ENCODE measurements around the gene FRMD4B. TPM values are rescaled to one million over a fixed set of nuclear protein-coding genes. Genes with fewer than 3 reads are reported as not detected.

FRMD4B gene
- total and polyA plus RNA-seq, 2 experiments from 2014 or later, result not detected

DNA sequence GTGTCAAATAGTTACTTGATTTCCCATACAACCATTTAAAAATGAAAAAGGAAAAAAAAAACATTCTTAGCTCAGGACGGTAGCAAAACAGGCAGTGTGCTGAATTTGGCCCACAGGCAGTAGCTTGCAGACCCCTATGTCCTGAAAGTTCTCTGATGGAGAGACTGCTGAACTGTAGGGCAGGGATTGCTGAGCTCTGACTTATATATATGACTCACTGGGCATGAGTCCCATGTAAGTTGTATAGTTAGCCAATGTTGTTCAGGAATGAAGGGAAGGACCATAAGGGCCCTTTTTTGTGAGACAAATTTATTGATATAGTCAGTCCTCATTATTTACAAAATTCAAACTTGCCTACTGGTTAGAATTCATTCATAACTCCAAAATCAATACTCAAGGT lies 36.9 kb upstream of the FRMD4B start:
- TF ChIP-seq EZH2phosphoT487 (IDR thresholded peaks at IDR 0.05; ENCODE audit: insufficient read depth, low read depth) (no peak), EZH2 (IDR thresholded peaks at IDR 0.05; ENCODE audit: insufficient read depth, poor library complexity, severe bottlenecking) (no peak)
- 69 to 80% methylated on average over 1 of the region's 1 CpG for WGBS, 2 experiments (ENCODE audit: low coverage in 1 of 2, low lambda C conversion rate in 2 of 2, missing lambda C conversion rate in 2 of 2)
- Histone ChIP-seq H4K20me1 (ENCODE audit: insufficient read depth) (no peaks in the 10 kb centered on the region), H3F3A (ENCODE audit: insufficient read depth) (no peaks in the 10 kb centered on the region), H3K4me1 (ENCODE audit: insufficient read depth) (peaks cover 10% of the 10 kb centered on the region; the same call in 1 of the 2 replicates), H3K27ac (no peak overlapping the region), H3K9me3 (ENCODE audit: low read depth) (no peaks in the 10 kb centered on the region), H3K9ac (no peak overlapping the region), H3K36me3 (ENCODE audit: low read depth) (no peaks in the 10 kb centered on the region), H3K9me2 (ENCODE audit: insufficient read depth) (no peaks in the 10 kb centered on the region), H2AFZ (no peak overlapping the region), H3K79me2 (ENCODE audit: insufficient read depth) (no peaks in the 10 kb centered on the region), H3K27me3 (replicated peaks; ENCODE audit: insufficient read depth) (no peaks in the 10 kb centered on the region), H3K4me2 (ENCODE audit: unreplicated experiment) (no peak overlapping the region), H3K4me3 (no peak overlapping the region)
- in situ Hi-C loops (cut with MboI), result loop anchor here (10.0 kb wide), 2 partner anchors 108 to 258 kb away; no protein-coding TSS in a partner anchor
- DNase-seq, result peak; percentile 77

DNA sequence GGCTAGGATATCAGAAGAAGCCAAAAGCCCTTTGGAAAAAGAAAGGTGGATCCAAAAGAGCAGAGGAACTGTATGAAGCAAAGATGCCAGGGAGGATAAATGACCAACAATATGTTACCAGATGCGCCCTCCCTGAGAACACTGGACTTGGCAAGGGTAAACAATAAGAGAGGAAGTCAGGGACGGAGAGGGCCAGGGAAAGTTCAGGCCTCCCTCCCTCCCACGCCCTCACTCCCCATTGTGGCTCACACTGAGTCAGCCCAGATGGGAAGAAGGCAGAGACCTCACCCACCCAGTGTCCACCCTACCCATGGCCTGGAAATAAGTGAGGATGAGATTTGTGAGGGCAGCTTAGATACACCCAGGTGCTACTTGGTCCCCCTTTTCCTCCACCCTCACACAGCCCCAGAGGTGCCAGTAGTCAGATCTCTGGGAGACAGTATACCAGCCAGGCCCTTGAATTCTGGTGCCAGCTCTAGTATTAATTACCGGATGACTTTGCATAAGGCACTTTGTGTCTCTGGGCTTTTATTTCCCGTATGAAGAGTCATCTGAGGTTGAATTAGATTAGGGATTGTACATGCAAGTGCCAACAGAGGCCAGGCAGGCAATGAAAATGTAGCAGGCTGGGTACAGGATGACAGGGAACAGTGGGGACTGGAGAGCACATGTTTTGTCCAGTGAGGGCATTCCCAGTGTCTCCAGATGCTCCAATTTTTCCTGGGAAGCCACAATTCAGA lies 35.1 kb upstream of the FRMD4B start:
- Histone ChIP-seq H3K4me2 (ENCODE audit: unreplicated experiment) (no peak overlapping the region), H3K9me3 (ENCODE audit: low read depth) (no peaks in the 10 kb centered on the region), H3K9me2 (ENCODE audit: insufficient read depth) (no peaks in the 10 kb centered on the region), H3K27me3 (replicated peaks; ENCODE audit: insufficient read depth) (no peaks in the 10 kb centered on the region), H3K4me1 (ENCODE audit: insufficient read depth) (peaks cover 10% of the 10 kb centered on the region; the same call in 1 of the 2 replicates), H3K79me2 (ENCODE audit: insufficient read depth) (no peaks in the 10 kb centered on the region), H4K20me1 (ENCODE audit: insufficient read depth) (no peaks in the 10 kb centered on the region), H3K36me3 (ENCODE audit: low read depth) (no peaks in the 10 kb centered on the region), H3K4me3 (no peak overlapping the region), H2AFZ (no peak overlapping the region), H3F3A (ENCODE audit: insufficient read depth) (no peaks in the 10 kb centered on the region), H3K27ac (no peak overlapping the region), H3K9ac (no peak overlapping the region)
- in situ Hi-C loops (cut with MboI), result loop anchor here (10.0 kb wide), 2 partner anchors 106 to 256 kb away; no protein-coding TSS in a partner anchor
- DNase-seq, result peak; percentile 28
- TF ChIP-seq EZH2 (IDR thresholded peaks at IDR 0.05; ENCODE audit: insufficient read depth, poor library complexity, severe bottlenecking) (no peak), EZH2phosphoT487 (IDR thresholded peaks at IDR 0.05; ENCODE audit: insufficient read depth, low read depth) (no peak)
- 50 to 77% methylated on average over 3 to 5 of the region's 5 CpGs for WGBS, 2 experiments (ENCODE audit: low coverage in 1 of 2, low lambda C conversion rate in 2 of 2, missing lambda C conversion rate in 2 of 2)

- no peaks in the 10 kb centered on the region for H3K36me3 ChIP-seq (ENCODE audit: low read depth)
- in situ Hi-C loops (cut with MboI), result no loop called here
- peaks cover 10% of the 10 kb centered on the region; the same call in 1 of the 2 replicates for H3K4me1 ChIP-seq (ENCODE audit: insufficient read depth)
- TF ChIP-seq EZH2 (IDR thresholded peaks at IDR 0.05; ENCODE audit: insufficient read depth, poor library complexity, severe bottlenecking) (no peak), EZH2phosphoT487 (IDR thresholded peaks at IDR 0.05; ENCODE audit: insufficient read depth, low read depth) (no peak)
- 73 to 80% methylated on average over 3 of the region's 3 CpGs for WGBS, 2 experiments (ENCODE audit: low coverage in 1 of 2, low lambda C conversion rate in 2 of 2, missing lambda C conversion rate in 2 of 2)
- H3K9ac ChIP-seq, result no peak overlapping the region
- no peak overlapping the region for H3K4me2 ChIP-seq (ENCODE audit: unreplicated experiment)
- H3K4me3 ChIP-seq, result no peak overlapping the region
- DNase-seq, result no peak
- H2AFZ ChIP-seq, result no peak overlapping the region
- H3K9me3 ChIP-seq (ENCODE audit: low read depth), result no peaks in the 10 kb centered on the region
- H3K79me2 ChIP-seq (ENCODE audit: insufficient read depth), result no peaks in the 10 kb centered on the region
- no peaks in the 10 kb centered on the region for H4K20me1 ChIP-seq (ENCODE audit: insufficient read depth)
- no peaks in the 10 kb centered on the region for H3K9me2 ChIP-seq (ENCODE audit: insufficient read depth)
- no peaks in the 10 kb centered on the region for H3F3A ChIP-seq (ENCODE audit: insufficient read depth)
- H3K27me3 ChIP-seq (replicated peaks; ENCODE audit: insufficient read depth), result no peaks in the 10 kb centered on the region
- no peak overlapping the region for H3K27ac ChIP-seq
Observed at GRCh38 chr3:69419276-69419675, 33.4 kb upstream of the FRMD4B start.

DNA sequence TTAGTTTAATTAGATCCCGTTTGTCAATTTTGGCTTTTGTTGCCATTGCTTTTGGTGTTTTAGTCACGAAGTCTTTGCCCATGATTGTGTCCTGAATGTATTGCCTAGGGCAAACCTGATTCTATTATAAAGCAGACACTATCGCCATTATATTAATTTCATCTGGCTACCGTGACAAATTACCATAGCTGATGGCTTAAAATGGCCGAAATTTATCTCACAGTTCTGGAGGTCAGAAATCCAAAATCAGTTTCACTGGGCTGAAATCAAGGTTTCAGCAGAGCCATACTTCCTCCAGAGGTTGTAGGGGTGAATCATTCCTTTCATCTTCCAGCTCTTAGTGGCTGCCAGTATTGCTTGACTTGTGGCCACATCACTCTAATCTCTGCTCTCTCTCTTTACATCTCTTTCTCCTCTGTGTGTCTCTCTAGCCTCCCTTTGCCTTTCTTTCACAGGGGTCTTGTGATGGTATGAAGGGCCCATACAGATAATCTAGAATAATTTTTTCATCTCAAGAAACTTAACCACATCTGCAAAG lies 31.7 kb upstream of the FRMD4B start:
- no peak overlapping the region for H3K27ac ChIP-seq
- H3K4me2 ChIP-seq (ENCODE audit: unreplicated experiment), result no peak overlapping the region
- no peaks in the 10 kb centered on the region for H3K27me3 ChIP-seq (replicated peaks; ENCODE audit: insufficient read depth)
- H3K9ac ChIP-seq, result no peak overlapping the region
- H4K20me1 ChIP-seq (ENCODE audit: insufficient read depth), result no peaks in the 10 kb centered on the region
- DNase-seq, result no peak
- no peak overlapping the region for H3K4me3 ChIP-seq
- no peaks in the 10 kb centered on the region for H3K36me3 ChIP-seq (ENCODE audit: low read depth)
- H2AFZ ChIP-seq, result no peak overlapping the region
- H3F3A ChIP-seq (ENCODE audit: insufficient read depth), result no peaks in the 10 kb centered on the region
- in situ Hi-C loops (cut with MboI), result no loop called here
- H3K9me2 ChIP-seq (ENCODE audit: insufficient read depth), result no peaks in the 10 kb centered on the region
- TF ChIP-seq EZH2 (IDR thresholded peaks at IDR 0.05; ENCODE audit: insufficient read depth, poor library complexity, severe bottlenecking), result no peak
- no peak for TF ChIP-seq EZH2phosphoT487 (IDR thresholded peaks at IDR 0.05; ENCODE audit: insufficient read depth, low read depth)
- H3K4me1 ChIP-seq (ENCODE audit: insufficient read depth), result peaks cover 10% of the 10 kb centered on the region; the same call in 1 of the 2 replicates
- H3K9me3 ChIP-seq (ENCODE audit: low read depth), result no peaks in the 10 kb centered on the region
- H3K79me2 ChIP-seq (ENCODE audit: insufficient read depth), result no peaks in the 10 kb centered on the region
- 90 to 99% methylated on average over 5 of the region's 5 CpGs for WGBS, 2 experiments (ENCODE audit: low coverage in 1 of 2, low lambda C conversion rate in 2 of 2, missing lambda C conversion rate in 2 of 2)
